Endothelial cell of umbilical vein (primary cell): ENCODE results near the gene OSBPL8. TPM values are rescaled to one million over a fixed set of nuclear protein-coding genes. Genes with fewer than 3 reads are reported as not detected.

Experiments used
- BruUV-seq: library from RNA; stranded (reverse); fragments of 400-500 nt; replicated peaks from 2 replicates; lab custom pipeline; 2021; lab: Mats Ljungman, UMichigan
- CTCF ChIA-PET: fragments of 300-600, 350-600 bp; sonication (Branson Sonifier 250); formaldehyde crosslinking; loops from one replicate; lab custom pipeline; 2021; ENCODE audit warnings: antibody characterized with exemption, inconsistent platforms; lab: Charles Lee
- POLR2A ChIA-PET: fragments of 300-600, 350-600 bp; sonication (Branson Sonifier 250); formaldehyde crosslinking; loops from one replicate; lab custom pipeline; 2021; ENCODE audit warnings: antibody characterized with exemption, inconsistent platforms; lab: Charles Lee
- DNase-seq: peaks from one replicate; pipeline ENCODE4 v3.0.0-alpha.2; 2011; ENCODE audit warnings: low read depth, low spot score
- FAIRE-seq: peaks from 2 replicates; lab custom pipeline; 2011; peaks lifted over from hg19 to GRCh38; lab: Jason Lieb, UNC
- H2AFZ ChIP-seq: 2 replicates; pipeline ENCODE4 v1.6.0; 2012; ENCODE audit warnings: low read depth, low read length, control low read depth, inconsistent platforms
- H3K27ac ChIP-seq: 2 replicates; pipeline ENCODE4 v1.5.1; 2011; ENCODE audit warnings: low read depth, mild to moderate bottlenecking, control low read depth, low read length, moderate library complexity; ENCODE audit not compliant: insufficient read depth
- H3K27me3 ChIP-seq, 2 experiments: 2 replicates each; pipeline versions ENCODE4 v1.6.0 to v1.6.1; 2011; ENCODE audit warnings: low read length in 2 of 2, mixed read lengths in 1 of 2; ENCODE audit not compliant: control insufficient read depth in 2 of 2, insufficient read depth in 2 of 2
- H3K36me3 ChIP-seq, 2 experiments: 2 replicates in 1 of 2; 3 replicates in 1 of 2; pipeline ENCODE4 v1.5.1; 2011; ENCODE audit warnings: low read length in 2 of 2, mild to moderate bottlenecking in 1 of 2, moderate library complexity in 1 of 2; ENCODE audit not compliant: control insufficient read depth in 2 of 2, insufficient read depth in 2 of 2; ENCODE audit errors: extremely low read depth in 1 of 2
- H3K4me1 ChIP-seq: 3 replicates; pipeline ENCODE4 v1.5.1; 2011; ENCODE audit warnings: mild to moderate bottlenecking, low read length; ENCODE audit not compliant: control insufficient read depth, insufficient read depth; ENCODE audit errors: extremely low read depth
- H3K4me2 ChIP-seq: 2 replicates; pipeline ENCODE4 v1.6.1; 2011; ENCODE audit warnings: low read length, control low read depth, mixed read lengths; ENCODE audit not compliant: insufficient read depth
- H3K4me3 ChIP-seq, 3 experiments: fragments of 200-600 bp in 1 of 3; sonication (generic), shearing (Covaris generic) in 1 of 3; replicated peaks in 1 of 3; 2 replicates each; pipeline ENCODE4 v1.5.1; 2011 to 2016; ENCODE audit warnings: control low read depth in 3 of 3, low read length in 3 of 3, mild to moderate bottlenecking in 2 of 3, inconsistent platforms in 1 of 3, low read depth in 1 of 3, moderate library complexity in 1 of 3; ENCODE audit not compliant: insufficient read depth in 1 of 3
- H3K79me2 ChIP-seq: 2 replicates; pipeline ENCODE4 v1.6.0; 2012; ENCODE audit warnings: low read length, inconsistent platforms; ENCODE audit not compliant: control insufficient read depth, insufficient read depth
- H3K9ac ChIP-seq: replicated peaks from 2 replicates; pipeline ENCODE3; 2011; ENCODE audit warnings: low read length, control low read depth; ENCODE audit not compliant: insufficient read depth; ENCODE audit errors: extremely low read depth
- H3K9me1 ChIP-seq: replicated peaks from 3 replicates; pipeline ENCODE4 v1.6.0; 2011; ENCODE audit warnings: mild to moderate bottlenecking, low read length; ENCODE audit not compliant: control insufficient read depth, insufficient read depth; ENCODE audit errors: extremely low read depth
- H3K9me3 ChIP-seq: replicated peaks from 2 replicates; pipeline ENCODE4 v1.5.1; 2012; ENCODE audit warnings: low read length, inconsistent platforms; ENCODE audit not compliant: control insufficient read depth, insufficient read depth
- H4K20me1 ChIP-seq: replicated peaks from 2 replicates; pipeline ENCODE3; 2011; ENCODE audit warnings: mild to moderate bottlenecking, low read length; ENCODE audit not compliant: control insufficient read depth, insufficient read depth; ENCODE audit errors: extremely low read depth
- EZH2 ChIP-seq: IDR thresholded peaks from 2 replicates; pipeline ENCODE4 v1.6.1; 2012; ENCODE audit warnings: borderline replicate concordance, low read depth, mild to moderate bottlenecking, moderate library complexity, low read length, inconsistent platforms; ENCODE audit not compliant: severe bottlenecking
- FOS ChIP-seq: IDR thresholded peaks from 2 replicates; pipeline ENCODE4 v1.6.1; 2011; ENCODE audit warnings: mild to moderate bottlenecking, low read length, moderate library complexity, borderline replicate concordance; ENCODE audit not compliant: insufficient read depth
- GATA2 ChIP-seq: IDR thresholded peaks from 2 replicates; pipeline ENCODE4 v1.7.0; 2011; ENCODE audit warnings: low read depth, mild to moderate bottlenecking, moderate library complexity, mixed read lengths, low read length; ENCODE audit not compliant: insufficient read length, insufficient read depth
- JUN ChIP-seq: IDR thresholded peaks from 2 replicates; pipeline ENCODE4 v1.6.1; 2011; ENCODE audit warnings: borderline replicate concordance, low read depth; ENCODE audit not compliant: insufficient read length, insufficient read depth
- MYC ChIP-seq: IDR thresholded peaks from one replicate; pipeline ENCODE4 v1.6.1; 2011; ENCODE audit warnings: mild to moderate bottlenecking, low read depth, low read length
- POLR2A ChIP-seq: IDR thresholded peaks from 2 replicates; pipeline ENCODE4 v1.6.1; 2012; ENCODE audit warnings: low read depth, mild to moderate bottlenecking, control low read depth, low read length
- POLR2AphosphoS5 ChIP-seq: IDR thresholded peaks from 2 replicates; pipeline ENCODE4 v1.6.1; 2012; ENCODE audit warnings: low read depth, mild to moderate bottlenecking, control low read depth, low read length, moderate library complexity; ENCODE audit not compliant: insufficient read depth
- dilution Hi-C: fragments of 300-500 bp; cut with MboI; formaldehyde crosslinking; loops from one replicate; pipeline ENCODE4 v1.15.0; 2019; ENCODE audit warnings: low sequenced_read_pairs; ENCODE audit not compliant: extremely low pct_ligation_motif_present
- intact Hi-C: fragments of 100-400 bp; cut with micrococcal nuclease; formaldehyde crosslinking; loops from one replicate; pipeline ENCODE4 v1.10.0; 2022
- polyA plus RNA-seq, 4 experiments: library from polyadenylated mRNA; depleted of rRNA in 3 of 4; stranded (reverse) in 3 of 4; unstranded in 1 of 4; fragments of >200 nt; gene quantifications; 2 replicates each; pipeline versions ENCODE4 v1.2.1 to v1.2.3, GENCODE V29; 2011 to 2012; ENCODE audit warnings: missing spikeins in 1 of 4
- total RNA-seq: library from RNA; stranded (reverse); gene quantifications from 2 replicates; pipeline ENCODE4 v1.2.3, GENCODE V29; 2021
- TF ChIP-seq, protein P1 (sequence below), 2 donors: IDR thresholded peaks; 1 replicate in 1 of 2; 2 replicates in 1 of 2; pipeline ENCODE4 v1.5.1; 2011; ENCODE audit warnings: low read length in 2 of 2, mild to moderate bottlenecking in 2 of 2, moderate library complexity in 2 of 2, control low read depth in 1 of 2, inconsistent platforms in 1 of 2, low read depth in 1 of 2; ENCODE audit not compliant: insufficient read depth in 1 of 2; ENCODE audit errors: extremely low read depth in 1 of 2
- TF ChIP-seq, protein P2 (sequence below): IDR thresholded peaks from 2 replicates; pipeline ENCODE4 v1.6.1; 2011; ENCODE audit not compliant: insufficient read depth, insufficient read length

OSBPL8 gene
- total and polyA plus RNA-seq, 2 donors (not counting 3 experiments of a cell fraction or from before 2014, with no cell fraction given), result 10.3 to 47.6 TPM

DNA sequence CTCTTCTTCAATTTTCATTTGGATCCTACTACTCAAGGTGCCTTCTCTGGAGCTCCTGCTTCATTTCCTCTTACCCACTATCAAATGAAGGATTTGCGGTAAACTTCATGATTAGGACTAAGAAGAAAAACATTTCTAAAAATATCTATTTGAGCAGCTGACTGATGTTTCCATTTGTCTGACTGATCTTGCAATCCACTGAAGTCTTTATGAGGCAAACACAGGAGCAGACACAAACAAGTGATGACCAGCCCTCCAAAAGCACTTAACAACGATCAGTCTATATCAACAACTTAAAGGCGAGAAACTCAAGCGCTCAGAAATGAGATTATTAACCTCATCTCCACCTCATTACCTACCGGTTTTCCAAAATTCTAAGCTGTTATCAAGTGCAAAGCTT, 26.2 kb downstream of the OSBPL8 start:
- no peak for DNase-seq
- dilution Hi-C loops, result no loop called here
- no peak for TF ChIP-seq POLR2AphosphoS5
- no peak for TF ChIP-seq POLR2A
- no peak for TF ChIP-seq GATA2
- TF ChIP-seq, protein P1, sequence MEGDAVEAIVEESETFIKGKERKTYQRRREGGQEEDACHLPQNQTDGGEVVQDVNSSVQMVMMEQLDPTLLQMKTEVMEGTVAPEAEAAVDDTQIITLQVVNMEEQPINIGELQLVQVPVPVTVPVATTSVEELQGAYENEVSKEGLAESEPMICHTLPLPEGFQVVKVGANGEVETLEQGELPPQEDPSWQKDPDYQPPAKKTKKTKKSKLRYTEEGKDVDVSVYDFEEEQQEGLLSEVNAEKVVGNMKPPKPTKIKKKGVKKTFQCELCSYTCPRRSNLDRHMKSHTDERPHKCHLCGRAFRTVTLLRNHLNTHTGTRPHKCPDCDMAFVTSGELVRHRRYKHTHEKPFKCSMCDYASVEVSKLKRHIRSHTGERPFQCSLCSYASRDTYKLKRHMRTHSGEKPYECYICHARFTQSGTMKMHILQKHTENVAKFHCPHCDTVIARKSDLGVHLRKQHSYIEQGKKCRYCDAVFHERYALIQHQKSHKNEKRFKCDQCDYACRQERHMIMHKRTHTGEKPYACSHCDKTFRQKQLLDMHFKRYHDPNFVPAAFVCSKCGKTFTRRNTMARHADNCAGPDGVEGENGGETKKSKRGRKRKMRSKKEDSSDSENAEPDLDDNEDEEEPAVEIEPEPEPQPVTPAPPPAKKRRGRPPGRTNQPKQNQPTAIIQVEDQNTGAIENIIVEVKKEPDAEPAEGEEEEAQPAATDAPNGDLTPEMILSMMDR (IDR thresholded peaks at IDR 0.05; ENCODE audit: extremely low read depth in 1 of 2, insufficient read depth in 1 of 2, low read depth in 1 of 2, low read length in 2 of 2), result no peak
- TF ChIP-seq JUN, result no peak
- no peak for TF ChIP-seq FOS
- TF ChIP-seq, protein P2, sequence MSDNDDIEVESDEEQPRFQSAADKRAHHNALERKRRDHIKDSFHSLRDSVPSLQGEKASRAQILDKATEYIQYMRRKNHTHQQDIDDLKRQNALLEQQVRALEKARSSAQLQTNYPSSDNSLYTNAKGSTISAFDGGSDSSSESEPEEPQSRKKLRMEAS, result no peak
- no peak for TF ChIP-seq MYC
- TF ChIP-seq EZH2, result no peak
- Histone ChIP-seq H3K36me3 (no peaks in the 10 kb centered on the region), H3K9ac (no peak overlapping the region), H3K27ac (no peak overlapping the region), H2AFZ (no peak overlapping the region), H3K9me3 (no peaks in the 10 kb centered on the region), H3K4me3 (no peak overlapping the region), H3K9me1 (no peaks in the 10 kb centered on the region), H3K27me3 (no peaks in the 10 kb centered on the region), H3K4me1 (no peaks in the 10 kb centered on the region), H4K20me1 (no peaks in the 10 kb centered on the region), H3K4me2 (no peak overlapping the region), H3K79me2 (peaks cover 4% of the 10 kb centered on the region)
- no peak for FAIRE-seq
- ChIA-PET POLR2A (no interaction called here), CTCF (interaction anchor here (0.8 kb wide), 1 partner anchor 53 kb away, joined by 3 read pairs; no protein-coding TSS in a partner anchor)
- intact Hi-C loops, result no loop called here
- BruUV-seq, result no TSS peak
